Spinal cord (tissue), 10 donors: ENCODE measurements around the gene TIAM1. TPM values are rescaled to one million over a fixed set of nuclear protein-coding genes. Genes with fewer than 3 reads are reported as not detected.
A peak's percentile ranks its signal among the peaks of the same experiment; 100 is the strongest.
"Not testable (repeated sequence)": the region's sequence is repeated elsewhere in the genome, so short reads cannot be mapped to it uniquely, and the experiment has no call there.

Source experiments
- DNase-seq, 6 donors: peaks; one replicate each; pipeline versions ENCODE4 v3.0.0 to v3.0.0-alpha.2; 2013 to 2015; ENCODE audit warnings: low spot score in 6 of 6, low read depth in 4 of 6
- H3K27ac ChIP-seq: one replicate; pipeline ENCODE4 v1.5.1; 2013; ENCODE audit warnings: low read depth, low read length, control low read depth
- H3K27me3 ChIP-seq: one replicate; pipeline ENCODE4 v1.6.1; 2013; ENCODE audit warnings: low read length; ENCODE audit not compliant: control insufficient read depth, insufficient read depth
- H3K36me3 ChIP-seq: one replicate; pipeline ENCODE4 v1.6.1; 2013; ENCODE audit warnings: low read length; ENCODE audit not compliant: control insufficient read depth, insufficient read depth
- H3K4me1 ChIP-seq: one replicate; pipeline ENCODE4 v1.6.1; 2013; ENCODE audit warnings: low read length; ENCODE audit not compliant: control insufficient read depth, insufficient read depth
- H3K4me3 ChIP-seq: one replicate; pipeline ENCODE4 v1.5.1; 2013; ENCODE audit warnings: low read depth, low read length, control low read depth
- H3K9me3 ChIP-seq: one replicate; pipeline ENCODE4 v1.6.1; 2013; ENCODE audit warnings: low read length; ENCODE audit not compliant: control insufficient read depth, insufficient read depth
- WGBS: methylation state at CpG from one replicate; pipeline ENCODE4 v1.1.5; 2013; ENCODE audit warnings: missing lambda C conversion rate; ENCODE audit not compliant: insufficient coverage; 5-methylcytosine and 5-hydroxymethylcytosine counted together
- polyA plus RNA-seq, 2 donors: library from polyadenylated mRNA; unstranded; fragments of 120-200 nt; gene quantifications; one replicate each; pipeline ENCODE4 v1.2.1, GENCODE V29; 2013; ENCODE audit not compliant: insufficient read length in 2 of 2
- total RNA-seq, 2 donors: library from RNA; depleted of rRNA in 1 of 2; stranded (reverse); fragments of 120-200 nt in 1 of 2; fragments of >200 nt in 1 of 2; gene quantifications; one replicate each; pipeline versions ENCODE4 v1.2.3 to v1.2.4, GENCODE V29; 2013 to 2014
- donor health status: healthy.

The TIAM1 gene
- total and polyA plus RNA-seq, 4 donors: 33.5 to 41.8 (median 35.4) TPM

DNA sequence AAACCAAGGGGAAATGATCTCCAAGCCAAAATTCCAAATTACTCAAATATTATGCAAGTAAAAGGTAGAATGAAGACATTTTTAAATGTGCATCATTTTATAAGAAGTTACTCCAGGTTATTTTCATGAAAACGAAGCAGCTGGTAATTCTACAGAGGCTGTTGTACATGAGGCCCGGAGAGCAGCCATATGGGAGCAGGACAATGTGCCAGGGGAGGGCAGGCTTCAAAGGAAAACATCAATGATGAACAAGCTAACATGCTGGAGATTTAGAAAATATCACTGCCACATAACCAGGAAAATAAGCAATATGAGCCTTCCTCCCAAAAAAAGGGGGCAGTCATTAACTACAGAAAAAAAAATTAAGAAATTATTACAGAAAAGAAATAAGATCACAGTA is 109.1 kb downstream of the TIAM1 start:
- DNase-seq: no peak
- Histone ChIP-seq H3K4me1 (no peaks in the 10 kb centered on the region), H3K36me3 (no peaks in the 10 kb centered on the region), H3K27ac (no peak overlapping the region), H3K4me3 (no peak overlapping the region), H3K9me3 (no peaks in the 10 kb centered on the region), H3K27me3 (no peaks in the 10 kb centered on the region)
- WGBS: 70% methylated on average over 2 of the region's 2 CpGs

DNA sequence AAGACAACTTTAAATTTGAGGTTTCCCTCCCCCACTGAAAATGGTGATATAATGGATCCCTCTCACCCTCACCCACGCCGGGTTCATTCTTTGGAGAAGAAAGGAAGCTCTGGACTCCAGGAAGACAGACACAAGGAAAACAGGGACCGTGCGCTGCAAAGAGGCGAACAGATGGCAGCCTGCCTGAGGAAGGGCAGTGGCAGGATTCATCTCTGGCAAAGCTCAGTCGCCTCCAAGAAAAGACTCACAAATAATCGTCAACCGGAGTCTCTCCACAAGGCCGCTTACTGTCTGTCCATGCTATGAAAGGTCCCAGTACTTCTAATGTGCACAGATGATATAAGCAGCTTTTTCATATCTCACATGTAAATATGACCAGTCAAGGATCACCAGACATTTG is 110.3 kb downstream of the TIAM1 start:
- no peak for DNase-seq
- no peaks in the 10 kb centered on the region for H3K4me1 ChIP-seq
- WGBS: 82% methylated on average over 5 of the region's 9 CpGs
- no peaks in the 10 kb centered on the region for H3K27me3 ChIP-seq
- no peak overlapping the region for H3K4me3 ChIP-seq
- H3K36me3 ChIP-seq: no peaks in the 10 kb centered on the region
- no peak overlapping the region for H3K27ac ChIP-seq
- H3K9me3 ChIP-seq: no peaks in the 10 kb centered on the region

DNA sequence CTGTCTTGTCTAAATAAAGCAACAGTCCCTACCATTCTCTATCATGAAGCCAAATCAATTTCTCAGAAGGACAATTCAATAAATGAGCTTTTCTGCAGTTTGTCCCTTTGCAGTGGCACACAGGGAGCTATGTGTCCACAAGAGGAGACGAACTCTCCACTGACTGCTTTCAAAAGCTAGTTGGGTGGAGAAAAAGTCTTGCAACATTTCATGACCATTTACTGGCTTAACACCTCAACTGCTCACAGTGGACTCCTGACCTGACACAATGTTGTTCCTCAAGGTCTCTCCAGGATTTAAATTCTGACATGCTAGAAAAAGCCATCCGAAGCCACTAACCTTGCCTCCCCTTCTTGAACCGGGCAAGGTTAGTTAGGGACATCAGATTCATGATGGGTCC is 111.7 kb downstream of the TIAM1 start:
- Histone ChIP-seq H3K9me3 (no peaks in the 10 kb centered on the region), H3K27me3 (no peaks in the 10 kb centered on the region), H3K4me3 (no peak overlapping the region), H3K36me3 (no peaks in the 10 kb centered on the region), H3K27ac (no peak overlapping the region), H3K4me1 (no peaks in the 10 kb centered on the region)
- no peak for DNase-seq
- WGBS: 93% methylated on average over 2 of the region's 3 CpGs

DNA sequence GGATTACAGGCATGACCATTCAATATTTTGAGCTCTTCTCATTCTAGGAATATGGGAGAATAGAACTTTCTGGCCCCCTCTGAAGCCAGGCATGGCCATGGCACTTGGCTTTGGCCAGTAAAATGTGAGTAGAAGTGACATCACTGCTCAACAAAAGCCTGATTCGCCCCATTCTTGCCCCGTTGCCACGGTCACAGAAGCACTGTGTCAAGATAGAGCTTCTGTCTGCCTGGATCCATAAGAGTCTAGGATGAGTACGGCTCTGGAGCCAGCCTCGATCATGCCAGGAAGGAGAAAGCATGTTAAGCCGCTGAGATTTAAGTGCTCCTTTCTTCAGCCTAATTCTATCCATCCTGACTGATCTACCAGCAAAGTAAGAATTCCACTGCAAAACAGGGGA is 113.1 kb downstream of the TIAM1 start:
- Histone ChIP-seq H3K4me3 (no peak overlapping the region), H3K27me3 (no peaks in the 10 kb centered on the region), H3K4me1 (no peaks in the 10 kb centered on the region), H3K9me3 (no peaks in the 10 kb centered on the region), H3K27ac (no peak overlapping the region), H3K36me3 (no peaks in the 10 kb centered on the region)
- DNase-seq: no peak
- 74% methylated on average over 6 of the region's 6 CpGs for WGBS

DNA sequence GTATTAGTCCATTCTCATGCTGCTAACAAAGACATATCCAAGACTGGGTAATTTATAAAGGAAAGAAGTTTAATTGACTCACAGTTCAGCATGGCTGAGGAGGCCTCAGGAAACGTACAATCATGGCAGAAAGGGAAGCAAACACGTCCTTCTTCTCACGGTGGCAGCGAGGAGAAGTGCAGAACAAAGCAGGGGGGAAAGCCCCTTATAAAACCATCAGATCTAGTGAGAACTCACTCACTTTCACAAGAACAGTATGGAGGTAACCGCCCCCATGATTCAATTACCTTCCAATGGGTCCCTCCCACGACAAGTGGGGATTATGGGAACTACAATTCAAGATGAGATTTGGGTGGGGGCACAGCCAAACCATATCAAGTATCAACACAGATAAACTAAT is 115.3 kb downstream of the TIAM1 start:
- DNase-seq, H3K27ac ChIP-seq, H3K9me3 ChIP-seq, H3K4me3 ChIP-seq, H3K36me3 ChIP-seq, H3K27me3 ChIP-seq, H3K4me1 ChIP-seq: not testable (repeated sequence)
- WGBS: no CpG with 5 or more reads among the region's 6 CpGs

DNA sequence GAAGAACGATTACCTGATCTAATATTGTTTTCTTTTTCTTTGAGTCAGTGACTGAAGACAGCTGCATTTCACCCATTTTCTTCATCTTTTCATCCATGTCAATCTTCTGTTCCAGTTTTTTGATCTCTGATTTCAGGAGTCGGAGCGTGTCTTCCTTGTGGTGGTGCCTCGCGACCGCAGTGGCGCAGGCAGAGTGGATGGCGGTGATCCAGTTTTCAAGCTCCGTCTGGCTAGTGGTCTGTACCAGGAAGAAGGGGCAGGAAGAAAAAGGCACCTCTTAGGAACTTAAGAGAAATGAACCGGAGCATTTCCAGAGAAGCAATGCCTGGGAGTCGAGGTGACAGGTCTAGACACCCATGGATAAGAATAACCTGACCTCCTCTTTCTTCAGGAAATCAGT is 118.3 kb downstream of the TIAM1 start:
- no peak overlapping the region for H3K4me3 ChIP-seq
- peaks cover 2% of the 10 kb centered on the region for H3K36me3 ChIP-seq
- 92% methylated on average over 9 of the region's 11 CpGs for WGBS
- H3K4me1 ChIP-seq: no peaks in the 10 kb centered on the region
- H3K27ac ChIP-seq: no peak overlapping the region
- no peaks in the 10 kb centered on the region for H3K9me3 ChIP-seq
- H3K27me3 ChIP-seq: no peaks in the 10 kb centered on the region
- DNase-seq: no peak

DNA sequence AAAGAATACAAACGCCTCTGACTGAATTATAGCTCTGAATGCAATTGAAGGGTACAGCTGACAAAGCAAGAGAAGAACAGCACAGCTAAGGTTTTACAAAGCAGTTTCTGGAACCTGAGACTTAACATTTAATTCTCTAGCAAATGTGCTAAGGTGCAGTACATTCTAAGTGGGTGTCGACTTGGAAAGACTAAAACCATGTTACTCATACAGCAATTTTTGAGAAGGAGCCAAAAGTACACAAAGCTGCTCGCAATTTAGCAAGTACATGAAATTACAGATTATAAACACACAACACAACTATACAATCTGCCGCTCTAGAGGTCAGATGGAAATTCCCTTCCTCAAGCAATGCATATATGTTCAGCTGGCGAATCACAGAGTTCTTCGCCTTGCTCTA is 121.9 kb downstream of the TIAM1 start:
- Histone ChIP-seq H3K27ac (no peak overlapping the region), H3K36me3 (peaks cover 2% of the 10 kb centered on the region), H3K9me3 (no peaks in the 10 kb centered on the region), H3K27me3 (no peaks in the 10 kb centered on the region), H3K4me1 (peaks cover 5% of the 10 kb centered on the region), H3K4me3 (no peak overlapping the region)
- WGBS: 63% methylated on average over 3 of the region's 6 CpGs
- DNase-seq: peak in 1 of 6 donors; percentile 44

DNA sequence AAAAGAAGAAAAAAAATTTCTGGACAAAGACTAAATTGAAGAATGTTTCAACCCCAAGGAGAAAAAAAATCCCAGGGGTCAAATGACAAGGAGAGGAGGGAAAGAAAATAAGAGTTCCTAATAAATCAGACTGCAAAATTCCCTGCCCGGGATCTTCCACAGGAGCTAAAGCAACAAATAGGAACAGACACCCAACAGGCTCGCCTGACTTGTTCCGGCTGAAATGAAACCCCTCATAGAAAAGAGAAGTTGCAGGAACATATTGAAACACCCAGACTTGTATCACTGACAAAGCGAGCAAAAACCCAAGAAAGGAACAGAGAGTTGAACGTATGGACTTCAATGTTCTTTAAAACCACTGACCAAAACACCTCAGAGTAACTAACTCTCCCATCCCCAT is 123.0 kb downstream of the TIAM1 start:
- H3K27ac ChIP-seq: no peak overlapping the region
- DNase-seq: no peak
- WGBS: 60% methylated on average over 1 of the region's 5 CpGs
- no peak overlapping the region for H3K4me3 ChIP-seq
- peaks cover 5% of the 10 kb centered on the region for H3K36me3 ChIP-seq
- H3K27me3 ChIP-seq: no peaks in the 10 kb centered on the region
- no peaks in the 10 kb centered on the region for H3K9me3 ChIP-seq
- peaks cover 5% of the 10 kb centered on the region for H3K4me1 ChIP-seq

DNA sequence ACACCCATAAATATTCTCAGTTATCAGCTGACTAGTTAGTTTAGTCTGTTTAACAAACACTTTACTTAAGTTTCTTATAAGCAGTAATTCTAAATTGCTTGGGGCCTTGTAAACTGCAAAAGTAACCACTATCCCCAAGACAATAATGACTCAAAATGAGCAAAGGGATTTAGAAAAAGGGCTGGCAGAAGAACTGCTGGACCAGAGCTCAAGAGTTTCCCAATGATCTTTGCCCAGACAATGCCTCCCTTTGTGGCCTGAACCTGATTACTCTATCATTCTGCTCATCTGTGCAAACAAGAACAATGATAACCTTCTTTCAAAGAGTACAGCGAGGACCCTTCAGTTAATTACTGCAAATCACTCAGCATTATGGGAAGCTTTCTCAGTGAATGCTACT is 123.5 kb downstream of the TIAM1 start:
- Histone ChIP-seq H3K27ac (no peak overlapping the region), H3K4me1 (peaks cover 5% of the 10 kb centered on the region), H3K4me3 (no peak overlapping the region), H3K27me3 (no peaks in the 10 kb centered on the region), H3K36me3 (peaks cover 5% of the 10 kb centered on the region), H3K9me3 (no peaks in the 10 kb centered on the region)
- WGBS: 17% methylated on average over 1 of the region's 1 CpG
- DNase-seq: peak in 2 of 6 donors; percentile 35 to 52

DNA sequence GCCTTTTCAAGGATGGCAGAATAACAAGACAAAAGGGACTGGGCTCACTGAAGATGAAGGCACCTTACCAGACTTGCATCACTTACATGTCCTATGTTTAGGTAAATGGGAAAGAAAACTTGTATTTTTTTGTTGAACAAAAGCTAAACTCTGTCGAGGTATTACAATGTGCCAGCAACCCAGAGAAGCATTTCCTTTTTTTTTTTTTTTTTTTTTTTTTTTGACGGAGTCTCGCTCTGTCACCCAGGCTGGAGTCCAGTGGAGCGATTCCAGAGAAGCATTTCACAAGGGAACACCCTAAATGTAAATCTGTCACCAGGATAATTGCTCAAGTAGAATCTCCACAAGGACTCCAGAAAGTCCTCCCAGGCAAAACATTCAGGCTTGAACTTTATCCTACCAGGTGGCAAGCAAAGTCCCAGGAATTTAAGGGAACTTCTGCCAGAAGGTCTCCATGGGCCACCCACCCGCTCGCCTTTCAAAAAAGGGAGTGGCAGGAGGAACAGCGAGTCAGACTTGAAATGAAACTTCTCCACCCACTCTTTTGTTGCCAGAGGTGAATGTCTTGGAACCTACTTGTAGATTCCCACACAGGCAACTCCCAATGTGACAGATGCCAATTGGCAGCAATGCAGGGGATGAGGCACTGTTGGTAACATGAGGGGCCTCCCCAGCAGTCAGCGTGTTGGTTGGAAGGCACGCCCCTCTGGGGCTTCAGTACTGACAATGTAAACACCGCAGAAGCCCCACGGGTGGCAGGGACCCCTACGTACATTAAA is 125.0 kb downstream of the TIAM1 start:
- WGBS: 41% methylated on average over 3 of the region's 12 CpGs
- Histone ChIP-seq H3K4me1 (peaks cover 5% of the 10 kb centered on the region), H3K27me3 (no peaks in the 10 kb centered on the region), H3K4me3 (no peak overlapping the region), H3K36me3 (peaks cover 5% of the 10 kb centered on the region), H3K27ac (no peak overlapping the region), H3K9me3 (no peaks in the 10 kb centered on the region)
- DNase-seq: peak in 1 of 6 donors; percentile 73
